M059J (cell line): ENCODE data around the gene PLA2R1. TPM values are rescaled to one million over a fixed set of nuclear protein-coding genes. Genes with fewer than 3 reads are reported as not detected.
A peak's percentile ranks its signal among the peaks of the same experiment; 100 is the strongest.

ENCODE experiments used
- DNase-seq: peaks from one replicate; pipeline ENCODE4 v3.0.0-alpha.2; 2012; ENCODE audit warnings: low read depth
- total RNA-seq: library from RNA; depleted of rRNA; stranded (reverse); fragments of >200 nt; shearing (Covaris generic); gene quantifications from 2 replicates; pipeline ENCODE4 v1.2.3, GENCODE V29; 2014; rRNA removed

Gene PLA2R1
- 0.66 and 1.8 TPM in 2 replicates for total RNA-seq

- DNase-seq: no peak
Observed at GRCh38 chr2:160062292-160063005, at the start of gene PLA2R1. Gene PLA2R1, minus strand, starts transcription at chr2:160062615. Its CDS starts 212 bp downstream, at chr2:160062403.

- peak; percentile 21 for DNase-seq
Observed at GRCh38 chr2:160110674-160111239, 48.3 kb upstream of the PLA2R1 start.

GRCh38 chr2:160109939-160110673, 47.7 kb upstream of the PLA2R1 start:
- DNase-seq: peak; percentile 74

- DNase-seq: no peak
Observed at GRCh38 chr2:160109243-160109642, 46.8 kb upstream of the PLA2R1 start.

- DNase-seq: no peak
Observed at GRCh38 chr2:160108646-160109045, 46.2 kb upstream of the PLA2R1 start.

- DNase-seq: no peak
Observed at GRCh38 chr2:160105366-160105765, 43.0 kb upstream of the PLA2R1 start.

- no peak for DNase-seq
Observed at GRCh38 chr2:160104115-160104514, 41.7 kb upstream of the PLA2R1 start.

- DNase-seq: peak; percentile 61
Observed at GRCh38 chr2:160097326-160097725, 34.9 kb upstream of the PLA2R1 start.

- no peak for DNase-seq
Observed at GRCh38 chr2:160096409-160096808, 34.0 kb upstream of the PLA2R1 start.

- no peak for DNase-seq
Observed at GRCh38 chr2:160092445-160092844, 30.0 kb upstream of the PLA2R1 start.

GRCh38 chr2:160091381-160091780, 29.0 kb upstream of the PLA2R1 start:
- peak; percentile 62 for DNase-seq

GRCh38 chr2:160087854-160088745, 25.7 kb upstream of the PLA2R1 start:
- DNase-seq: peak; percentile 20

- DNase-seq: no peak
Observed at GRCh38 chr2:160085662-160086061, 23.2 kb upstream of the PLA2R1 start.

GRCh38 chr2:160077912-160078810, 15.7 kb upstream of the PLA2R1 start:
- no peak for DNase-seq

GRCh38 chr2:160076914-160077313, 14.5 kb upstream of the PLA2R1 start:
- DNase-seq: no peak

- no peak for DNase-seq
Observed at GRCh38 chr2:160076241-160076640, 13.8 kb upstream of the PLA2R1 start.

- DNase-seq: peak; percentile 82
Observed at GRCh38 chr2:160075171-160075570, 12.8 kb upstream of the PLA2R1 start.

- no peak for DNase-seq
Observed at GRCh38 chr2:160073284-160073888, 11.0 kb upstream of the PLA2R1 start.

GRCh38 chr2:160068906-160069305, 6.5 kb upstream of the PLA2R1 start:
- DNase-seq: no peak

- no peak for DNase-seq
Observed at GRCh38 chr2:160064916-160065315, 2.5 kb upstream of the PLA2R1 start.
